GM19035 (cell line): ENCODE results near the gene FHOD3.

Experiments used
- ATAC-seq: cut with Tn5 transposase; IDR thresholded peaks from one replicate; pipeline ENCODE4 v1.9.1; 2021; ENCODE audit not compliant: unreplicated experiment

Gene FHOD3

DNA sequence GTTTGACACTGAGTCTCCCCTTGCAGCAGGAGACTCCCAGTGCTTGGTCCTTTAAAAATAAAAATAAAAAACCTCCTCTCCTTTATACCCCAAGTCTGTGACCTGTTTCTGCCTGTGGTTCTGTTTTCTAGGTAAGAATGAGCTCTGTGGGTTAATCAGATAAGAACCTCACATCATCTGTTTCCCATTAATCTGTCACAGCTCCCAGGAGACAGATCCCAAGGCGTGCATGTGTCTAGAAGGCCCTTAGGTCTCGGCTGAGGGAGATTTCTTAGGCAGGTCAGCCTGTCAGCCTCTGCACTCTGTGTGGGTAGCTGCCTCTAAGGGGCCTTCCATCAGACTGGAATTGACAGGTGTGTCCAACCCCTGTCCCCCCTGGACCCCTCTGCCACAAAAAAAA lies 80.7 kb downstream of the FHOD3 start:
- no peak for ATAC-seq

DNA sequence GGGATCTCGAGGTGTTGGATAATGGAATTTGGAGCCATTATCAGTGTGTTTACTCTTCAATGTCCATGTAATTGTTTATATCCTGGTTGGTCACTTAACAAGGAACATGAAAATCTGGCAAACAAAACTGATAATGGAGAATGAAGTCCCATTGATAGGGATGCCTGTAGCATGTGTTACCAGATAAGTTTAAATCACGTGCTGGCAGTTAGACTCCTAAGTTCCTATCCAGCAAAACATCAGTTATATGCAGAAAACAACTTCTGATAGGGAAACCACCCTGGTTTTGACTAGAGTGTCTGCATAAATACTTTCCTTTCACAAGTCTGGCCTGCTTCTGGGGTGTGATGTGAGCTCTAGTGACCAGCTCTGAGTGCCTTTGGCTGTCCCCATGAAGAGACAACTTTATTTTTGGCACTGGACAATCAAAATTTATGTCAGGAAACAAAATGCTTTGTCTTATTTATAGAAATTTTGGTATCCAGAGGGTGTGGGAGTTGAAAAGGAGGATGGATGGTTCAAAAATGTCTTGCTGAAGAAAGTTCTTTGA lies 82.0 kb downstream of the FHOD3 start:
- no peak for ATAC-seq

DNA sequence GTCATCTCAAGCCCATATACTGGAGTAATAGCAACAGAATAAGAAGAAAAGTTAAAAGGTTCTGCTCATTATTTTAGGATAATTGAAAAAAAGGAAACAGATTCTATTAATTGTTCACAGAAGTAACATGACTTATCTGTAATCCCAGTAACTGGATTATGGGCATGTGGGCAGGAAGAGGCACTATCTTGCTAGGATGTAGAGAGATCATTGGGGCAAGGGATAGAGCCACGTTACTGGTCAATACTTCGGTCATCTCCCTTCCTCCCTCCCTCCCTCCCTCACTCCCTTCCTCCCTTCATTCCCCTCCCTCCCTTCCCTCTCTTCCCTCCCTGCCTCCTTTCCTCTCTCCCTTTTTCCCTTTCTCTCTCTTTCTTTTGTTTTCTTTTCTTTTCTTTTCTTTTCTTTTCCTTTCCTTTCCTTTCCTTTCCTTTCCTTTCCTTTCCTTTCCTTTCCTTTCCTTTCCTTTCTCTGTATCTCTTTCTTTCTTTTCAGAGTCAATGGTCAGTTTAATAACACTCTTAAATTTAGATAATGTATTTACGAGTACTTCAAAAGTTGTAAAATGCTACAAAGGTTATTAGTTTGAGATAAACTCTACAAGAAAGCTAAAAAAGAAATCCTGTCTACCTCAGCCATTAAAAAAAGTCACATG lies 82.8 kb downstream of the FHOD3 start:
- ATAC-seq, result no peak

DNA sequence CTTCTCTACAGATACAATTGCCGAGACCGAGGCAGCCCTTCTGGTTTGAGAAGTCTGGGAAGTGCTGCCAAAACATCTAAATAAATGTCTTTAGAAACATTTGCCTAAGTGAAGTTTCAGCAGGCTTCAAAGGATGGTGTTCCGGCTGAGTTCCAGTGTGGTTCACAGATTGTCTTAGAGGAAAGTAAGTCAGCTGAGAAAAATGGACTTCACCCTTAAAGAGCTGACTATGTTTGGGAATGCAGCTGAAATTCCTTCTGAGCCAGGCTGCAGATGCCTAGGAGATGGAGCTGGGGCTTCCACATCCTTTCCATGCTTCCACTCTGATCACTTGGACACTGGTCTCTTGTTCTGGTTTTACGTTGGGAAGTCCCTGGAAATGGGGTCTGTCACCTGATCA lies 83.6 kb downstream of the FHOD3 start:
- ATAC-seq, result no peak

GRCh38 chr18:36382854-36383253 lies 85.3 kb downstream of the FHOD3 start:
- no peak for ATAC-seq

DNA sequence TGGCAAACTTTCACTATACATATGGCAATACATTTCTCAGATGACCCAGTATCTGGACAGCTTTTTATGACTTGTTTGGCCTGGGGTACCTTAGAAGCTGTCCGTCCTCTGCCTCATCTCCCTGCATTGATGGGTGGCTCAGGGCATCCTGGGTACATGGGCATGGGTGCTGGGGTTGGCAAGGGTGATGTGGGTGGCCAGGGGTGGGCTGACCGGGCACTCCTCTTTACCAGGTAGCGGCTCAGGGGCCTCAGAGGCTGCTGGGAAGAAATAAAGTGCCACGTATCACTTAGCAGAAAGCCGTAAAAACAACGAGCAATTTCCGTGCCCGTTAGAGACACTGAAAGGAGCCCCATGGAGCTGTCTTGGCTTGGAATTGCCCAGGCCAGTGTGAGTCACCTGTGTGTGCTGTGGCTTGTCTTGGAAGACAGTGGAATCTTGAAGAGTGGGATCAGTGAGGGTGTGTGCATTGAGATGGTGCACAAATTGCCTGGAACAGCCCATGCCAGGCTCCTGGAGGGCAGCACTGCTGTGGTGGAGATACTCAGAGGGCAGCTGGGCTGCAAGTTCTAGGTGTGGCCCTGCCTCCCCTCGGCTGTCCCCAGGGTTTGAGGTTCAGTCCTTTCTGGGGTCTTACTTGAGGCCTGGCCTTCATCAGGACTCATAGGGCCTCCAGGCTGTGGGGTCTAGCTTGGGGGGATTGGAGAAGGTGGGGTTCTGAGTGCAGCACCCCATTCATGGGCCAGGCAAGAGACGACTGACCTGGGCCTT lies 88.8 kb downstream of the FHOD3 start:
- no peak for ATAC-seq

DNA sequence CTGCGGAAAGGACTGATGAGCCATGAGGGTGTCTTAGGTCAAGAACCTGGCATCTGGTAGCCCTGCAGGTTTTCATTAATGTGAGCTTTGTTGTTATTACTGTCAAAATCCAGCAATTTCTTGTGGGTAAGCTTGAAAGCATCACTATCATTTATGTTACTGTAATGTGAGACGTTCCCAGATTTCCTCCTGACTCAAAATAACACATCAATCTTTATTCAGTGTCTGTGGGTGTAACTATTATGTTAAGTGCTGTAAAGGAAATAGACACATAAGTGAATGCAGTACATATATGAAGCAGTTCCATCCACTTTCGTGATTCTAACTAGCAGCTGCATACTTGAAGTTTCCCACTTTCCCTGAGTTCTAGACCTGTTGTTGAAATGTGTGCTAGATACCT lies 89.8 kb downstream of the FHOD3 start:
- ATAC-seq, result no peak

DNA sequence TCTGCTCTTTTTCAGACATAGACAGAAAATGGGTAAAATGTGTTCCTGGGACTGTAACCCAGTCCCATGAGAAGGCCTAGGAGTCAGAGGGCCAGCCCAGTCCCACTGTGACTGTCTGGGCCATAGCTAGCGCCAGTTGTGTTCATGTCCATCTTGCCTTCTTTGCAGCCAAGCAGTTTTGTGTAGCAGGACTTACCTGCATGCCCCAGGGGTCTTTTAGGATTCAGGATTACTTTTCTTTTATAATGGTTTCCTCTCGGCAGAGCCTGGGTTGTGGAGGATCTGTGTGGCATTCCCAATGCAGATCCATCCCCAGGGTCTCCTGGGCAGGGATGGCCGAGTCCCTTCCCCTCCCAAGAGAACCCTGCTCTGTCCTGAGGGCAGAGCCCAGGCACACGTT lies 90.8 kb downstream of the FHOD3 start:
- no peak for ATAC-seq

DNA sequence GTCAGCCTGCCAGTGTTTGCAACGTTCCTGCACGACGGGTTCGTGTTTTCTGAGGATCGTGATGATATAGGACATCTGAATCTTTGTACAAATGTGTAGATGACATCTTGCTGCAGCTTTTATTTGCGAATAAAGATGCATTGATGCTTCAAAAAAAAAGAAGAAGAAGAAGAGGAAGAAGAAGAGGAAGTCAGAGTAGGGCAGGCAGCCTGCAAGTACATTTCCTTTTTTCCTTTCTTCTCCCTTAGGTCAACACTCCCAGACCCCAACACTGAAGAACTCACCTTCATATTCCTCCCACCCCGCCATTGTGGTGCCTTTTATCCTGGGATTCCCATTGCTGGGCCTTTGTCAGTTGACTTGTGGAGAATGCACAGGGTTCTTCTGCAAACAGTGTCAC lies 91.5 kb downstream of the FHOD3 start:
- no peak for ATAC-seq

GRCh38 chr18:36389811-36390581 lies 92.5 kb downstream of the FHOD3 start:
- ATAC-seq, result no peak

DNA sequence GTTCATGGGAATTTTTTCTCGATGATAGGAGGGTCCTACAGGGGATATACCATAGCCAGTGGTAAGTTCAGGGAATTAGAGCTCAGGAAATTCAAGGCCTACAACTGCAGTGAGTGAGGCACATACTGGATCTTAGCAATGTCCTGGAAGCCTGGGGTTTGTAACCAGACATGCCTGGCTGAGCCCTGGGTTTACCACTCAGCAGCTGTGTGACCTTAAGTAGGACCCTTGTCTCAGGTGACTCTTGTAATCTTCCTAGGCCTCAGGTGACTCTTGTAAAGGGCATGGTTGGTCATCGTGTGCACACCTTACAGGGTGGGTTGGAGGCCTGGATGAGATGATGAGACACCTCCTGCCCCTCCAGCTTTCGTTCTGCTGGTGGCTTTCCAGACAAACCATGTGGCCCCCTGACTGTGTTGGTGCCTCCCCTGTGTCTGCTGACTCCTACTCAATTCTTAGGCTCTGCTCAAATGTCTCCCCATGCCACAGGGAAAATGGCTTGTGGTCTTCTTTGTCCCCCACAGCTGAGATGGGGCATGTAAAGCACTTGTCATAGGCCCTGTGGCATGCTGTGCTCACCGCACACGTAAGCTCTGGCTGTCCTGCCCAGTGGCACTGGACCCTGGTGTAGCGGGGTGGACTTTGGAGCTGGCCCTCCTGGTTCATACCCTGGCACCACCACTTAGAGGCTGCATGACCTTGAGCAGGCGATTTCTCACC lies 94.1 kb downstream of the FHOD3 start:
- ATAC-seq, result no peak

DNA sequence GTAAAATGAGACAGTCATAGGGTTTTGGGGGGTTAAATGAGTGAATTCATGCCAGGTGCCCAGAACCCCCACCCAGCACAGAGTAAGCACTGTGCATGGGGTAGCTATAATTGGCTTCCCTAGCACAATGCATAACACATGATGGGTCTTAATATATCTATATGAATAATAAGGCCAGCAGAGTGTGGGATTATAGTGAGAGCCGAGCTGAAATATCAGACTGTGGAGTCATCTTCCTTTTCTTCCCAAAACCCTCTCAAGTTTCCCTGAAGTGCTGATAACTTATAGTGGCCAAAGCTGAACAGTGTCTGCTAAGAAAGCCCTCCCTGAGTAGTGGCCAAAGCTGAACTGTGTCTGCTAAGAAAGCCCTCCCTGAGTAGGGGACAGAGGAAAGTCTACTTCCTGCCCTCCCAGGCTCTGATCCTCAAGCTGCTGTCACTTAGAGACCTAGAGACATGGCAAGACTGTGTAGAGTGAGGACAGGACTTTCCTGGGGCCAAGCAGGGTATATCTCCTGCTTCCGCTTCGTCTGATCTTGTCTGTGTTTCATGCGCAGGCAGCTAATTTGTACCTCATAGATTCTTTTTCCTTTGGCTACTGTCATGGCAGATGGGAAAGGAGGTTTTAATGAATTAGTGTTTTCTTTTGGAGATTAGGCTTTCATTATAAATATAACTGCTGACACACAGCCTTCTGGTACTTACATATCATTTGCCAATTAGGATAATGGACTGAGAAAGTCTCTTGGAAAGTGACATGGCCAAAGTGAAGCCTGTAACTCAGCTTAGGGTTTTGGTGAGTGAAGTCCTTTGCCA lies 94.9 kb downstream of the FHOD3 start:
- no peak for ATAC-seq

DNA sequence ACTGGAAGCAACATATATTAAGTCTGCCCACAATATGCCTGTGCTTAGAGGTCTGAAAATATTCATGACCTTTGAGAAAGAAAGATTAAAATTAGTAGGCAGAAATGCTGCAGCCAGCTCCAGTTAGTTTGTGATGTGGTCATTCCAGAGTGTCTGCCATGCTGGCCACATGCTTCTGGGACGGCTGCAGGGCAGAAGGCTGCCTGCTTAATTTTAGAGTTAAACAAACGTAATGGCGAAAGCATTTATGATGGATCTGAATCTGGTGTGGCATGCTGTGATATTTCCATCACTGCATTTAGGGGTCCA lies 95.4 kb downstream of the FHOD3 start:
- ATAC-seq, result no peak

DNA sequence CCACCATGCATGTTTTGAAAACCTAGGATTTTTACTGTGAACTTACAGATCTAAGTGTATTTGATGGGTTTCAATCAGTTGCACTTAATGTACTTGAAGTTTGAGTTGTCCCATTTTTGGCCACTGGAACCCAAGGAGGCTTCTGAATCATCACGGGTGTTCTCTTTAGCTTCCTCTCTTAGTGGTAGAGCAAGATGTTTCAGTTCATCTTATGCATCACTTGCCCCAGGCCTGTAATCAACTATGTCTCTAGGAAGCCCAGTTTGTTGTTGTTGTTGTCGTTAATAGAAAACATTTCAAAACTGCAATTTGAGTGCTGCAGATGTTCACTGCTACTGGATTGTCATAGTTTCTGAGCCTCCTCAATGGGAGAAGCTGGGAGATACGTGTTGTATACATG lies 97.0 kb downstream of the FHOD3 start:
- no peak for ATAC-seq

DNA sequence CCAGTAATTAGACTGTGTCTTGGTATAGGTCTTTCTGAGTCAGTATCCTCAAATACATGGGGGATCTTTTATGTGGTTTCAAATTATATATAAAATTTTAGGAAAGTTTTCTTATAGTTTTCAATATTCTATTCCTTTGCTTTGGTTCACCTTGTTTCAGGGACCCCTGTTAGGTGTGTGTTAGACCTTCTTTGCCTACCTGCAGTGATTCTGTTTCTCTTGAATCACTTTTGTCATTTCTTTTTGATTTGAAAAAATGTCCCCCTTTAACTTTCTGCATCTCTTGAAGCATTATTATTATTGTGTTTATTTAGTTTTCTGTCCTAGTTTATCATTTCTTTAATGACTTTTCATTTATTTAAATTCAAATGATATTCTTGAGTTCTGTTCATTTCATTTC lies 98.7 kb downstream of the FHOD3 start:
- no peak for ATAC-seq

DNA sequence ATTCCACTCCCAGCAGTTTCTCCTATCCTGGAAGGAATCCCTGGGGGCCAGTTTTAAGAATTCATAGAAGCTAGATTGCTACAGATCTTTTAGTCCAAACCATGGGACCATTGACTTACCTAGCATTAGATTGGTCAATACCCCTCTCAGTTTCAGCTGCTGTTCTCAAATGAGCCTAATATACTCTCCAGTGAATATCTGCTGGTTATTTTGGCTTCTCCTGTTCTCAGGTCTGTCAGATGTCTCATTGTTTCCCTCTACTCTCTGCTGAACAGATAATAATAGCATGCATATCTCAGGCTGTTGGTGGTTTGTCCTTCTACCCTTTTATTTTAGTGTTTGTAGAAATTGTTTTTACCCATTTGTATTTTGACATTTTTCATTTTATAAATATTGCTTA lies 99.5 kb downstream of the FHOD3 start:
- no peak for ATAC-seq

DNA sequence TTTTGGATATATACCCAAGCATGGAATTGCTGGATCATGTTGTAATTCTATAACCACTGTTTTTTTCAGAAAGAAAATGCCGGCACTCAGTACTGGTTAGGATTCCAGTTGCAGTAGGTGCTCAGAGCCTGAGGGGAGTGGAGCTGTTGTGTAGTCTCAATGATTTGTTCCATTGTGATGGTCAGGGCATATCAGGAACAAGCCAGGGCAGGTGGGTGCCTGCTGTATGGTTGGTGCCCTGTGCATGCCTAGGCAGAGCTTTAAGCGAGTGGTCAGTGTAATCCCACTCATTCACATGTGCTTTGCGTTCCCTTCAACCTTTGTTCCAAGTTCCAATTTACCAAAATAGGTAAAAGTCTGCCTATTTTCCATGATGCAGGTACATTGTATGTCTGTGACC lies 100.9 kb downstream of the FHOD3 start:
- ATAC-seq, result no peak

GRCh38 chr18:36399055-36399454 lies 101.5 kb downstream of the FHOD3 start:
- ATAC-seq, result no peak

DNA sequence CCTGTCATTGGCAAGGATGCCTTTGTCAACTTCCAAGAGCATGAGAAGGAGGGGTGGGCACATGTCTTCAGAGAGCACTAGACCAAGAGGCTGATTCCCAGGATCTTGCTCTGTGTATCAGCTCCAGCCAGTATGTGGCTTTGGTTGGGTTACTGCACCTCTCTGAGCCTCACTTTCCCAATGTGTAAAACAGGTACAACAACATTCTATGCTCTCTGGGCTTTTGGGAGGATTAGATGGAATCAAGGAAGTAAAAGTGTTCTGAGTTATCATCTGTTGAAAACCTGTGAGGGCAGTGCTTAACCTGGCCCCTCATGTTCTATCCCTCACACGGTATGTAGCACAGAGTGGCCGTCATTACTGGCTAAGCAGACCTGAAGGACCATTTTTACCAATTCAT lies 103.9 kb downstream of the FHOD3 start:
- no peak for ATAC-seq

- ATAC-seq, result no peak
Observed at GRCh38 chr18:36402765-36403396, 105.4 kb downstream of the FHOD3 start.
